HG02938 (cell line): ENCODE data around the gene KRT4.

Experiments
- ATAC-seq: cut with Tn5 transposase; IDR thresholded peaks from one replicate; pipeline ENCODE4 v1.9.1; 2021; ENCODE audit warnings: mild to moderate bottlenecking, moderate library complexity; ENCODE audit not compliant: unreplicated experiment

Gene KRT4

DNA sequence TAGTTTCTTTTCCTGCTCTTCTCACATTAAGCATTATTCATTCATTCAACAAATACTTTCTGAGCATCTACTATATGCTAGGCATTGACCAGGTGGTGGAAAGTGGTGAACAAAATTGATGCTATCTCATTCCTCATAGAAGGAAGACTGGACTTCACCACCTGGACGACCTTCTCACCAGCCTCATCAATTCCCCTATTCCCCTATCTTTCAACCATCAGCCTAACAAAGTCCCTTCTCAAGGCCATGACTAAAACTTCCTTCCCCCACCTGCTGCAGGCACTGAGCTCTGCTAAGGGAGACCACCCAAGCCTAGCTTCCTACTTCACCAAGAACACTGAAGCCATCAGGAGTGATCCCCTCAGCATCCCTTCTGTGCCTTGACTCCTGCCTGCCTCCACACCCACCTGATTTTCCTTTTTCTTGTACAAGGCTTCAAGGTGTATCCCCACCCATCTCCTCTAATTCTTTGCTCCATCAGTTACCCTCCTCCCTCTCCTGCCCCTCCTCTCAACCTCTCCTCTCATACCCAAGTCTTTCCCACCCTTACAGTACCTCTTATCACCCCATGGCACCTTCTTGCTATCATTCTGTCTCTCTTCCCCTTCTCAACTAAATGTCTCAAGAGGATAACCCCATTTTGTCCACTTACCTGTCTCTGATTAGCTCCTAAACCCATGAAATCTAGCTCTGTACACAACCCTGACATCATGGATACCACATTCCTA, 56.3 kb downstream of the KRT4 start:
- no peak for ATAC-seq
